ENCODE results near the gene NFIB. TPM values are rescaled to one million over a fixed set of nuclear protein-coding genes. Genes with fewer than 3 reads are reported as not detected.
A peak's percentile ranks its signal among the peaks of the same experiment; 100 is the strongest.

The NFIB gene
- total RNA-seq, 1 experiment from 2014 or later, result 12.5 TPM

- peaks cover 48% of the 10 kb centered on the region for H3K4me1 Mint-ChIP-seq
- peak overlapping the region; percentile 82 for H3K27ac Mint-ChIP-seq
- ATAC-seq (no peak), DNase-seq (ENCODE audit: low spot score) (peak; percentile 50)
- CTCF ChIA-PET, result interaction anchor here (0.9 kb wide), 1 partner anchor 40 kb away, joined by 3 read pairs; no protein-coding TSS in a partner anchor
- TF ChIP-seq HMGA2 (CRISPR knock-in tag; IDR thresholded peaks at IDR 0.05) (no peak), ZNF232 (CRISPR knock-in tag; IDR thresholded peaks at IDR 0.05) (no peak), ARID4B (CRISPR knock-in tag; IDR thresholded peaks at IDR 0.05; ENCODE audit: borderline replicate concordance) (no peak), SMAD3 (CRISPR knock-in tag; IDR thresholded peaks at IDR 0.05; ENCODE audit: borderline replicate concordance) (no peak), CBFB (CRISPR knock-in tag; IDR thresholded peaks at IDR 0.05; ENCODE audit: low read depth) (no peak)
- TF ChIP-seq, protein P1, sequence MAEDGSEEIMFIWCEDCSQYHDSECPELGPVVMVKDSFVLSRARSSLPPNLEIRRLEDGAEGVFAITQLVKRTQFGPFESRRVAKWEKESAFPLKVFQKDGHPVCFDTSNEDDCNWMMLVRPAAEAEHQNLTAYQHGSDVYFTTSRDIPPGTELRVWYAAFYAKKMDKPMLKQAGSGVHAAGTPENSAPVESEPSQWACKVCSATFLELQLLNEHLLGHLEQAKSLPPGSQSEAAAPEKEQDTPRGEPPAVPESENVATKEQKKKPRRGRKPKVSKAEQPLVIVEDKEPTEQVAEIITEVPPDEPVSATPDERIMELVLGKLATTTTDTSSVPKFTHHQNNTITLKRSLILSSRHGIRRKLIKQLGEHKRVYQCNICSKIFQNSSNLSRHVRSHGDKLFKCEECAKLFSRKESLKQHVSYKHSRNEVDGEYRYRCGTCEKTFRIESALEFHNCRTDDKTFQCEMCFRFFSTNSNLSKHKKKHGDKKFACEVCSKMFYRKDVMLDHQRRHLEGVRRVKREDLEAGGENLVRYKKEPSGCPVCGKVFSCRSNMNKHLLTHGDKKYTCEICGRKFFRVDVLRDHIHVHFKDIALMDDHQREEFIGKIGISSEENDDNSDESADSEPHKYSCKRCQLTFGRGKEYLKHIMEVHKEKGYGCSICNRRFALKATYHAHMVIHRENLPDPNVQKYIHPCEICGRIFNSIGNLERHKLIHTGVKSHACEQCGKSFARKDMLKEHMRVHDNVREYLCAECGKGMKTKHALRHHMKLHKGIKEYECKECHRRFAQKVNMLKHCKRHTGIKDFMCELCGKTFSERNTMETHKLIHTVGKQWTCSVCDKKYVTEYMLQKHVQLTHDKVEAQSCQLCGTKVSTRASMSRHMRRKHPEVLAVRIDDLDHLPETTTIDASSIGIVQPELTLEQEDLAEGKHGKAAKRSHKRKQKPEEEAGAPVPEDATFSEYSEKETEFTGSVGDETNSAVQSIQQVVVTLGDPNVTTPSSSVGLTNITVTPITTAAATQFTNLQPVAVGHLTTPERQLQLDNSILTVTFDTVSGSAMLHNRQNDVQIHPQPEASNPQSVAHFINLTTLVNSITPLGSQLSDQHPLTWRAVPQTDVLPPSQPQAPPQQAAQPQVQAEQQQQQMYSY (CRISPR knock-in tag; IDR thresholded peaks at IDR 0.05), result no peak
- TF ChIP-seq, protein P2, sequence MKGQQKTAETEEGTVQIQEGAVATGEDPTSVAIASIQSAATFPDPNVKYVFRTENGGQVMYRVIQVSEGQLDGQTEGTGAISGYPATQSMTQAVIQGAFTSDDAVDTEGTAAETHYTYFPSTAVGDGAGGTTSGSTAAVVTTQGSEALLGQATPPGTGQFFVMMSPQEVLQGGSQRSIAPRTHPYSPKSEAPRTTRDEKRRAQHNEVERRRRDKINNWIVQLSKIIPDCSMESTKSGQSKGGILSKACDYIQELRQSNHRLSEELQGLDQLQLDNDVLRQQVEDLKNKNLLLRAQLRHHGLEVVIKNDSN (CRISPR knock-in tag; IDR thresholded peaks at IDR 0.05), result no peak
- TF ChIP-seq, protein P3, sequence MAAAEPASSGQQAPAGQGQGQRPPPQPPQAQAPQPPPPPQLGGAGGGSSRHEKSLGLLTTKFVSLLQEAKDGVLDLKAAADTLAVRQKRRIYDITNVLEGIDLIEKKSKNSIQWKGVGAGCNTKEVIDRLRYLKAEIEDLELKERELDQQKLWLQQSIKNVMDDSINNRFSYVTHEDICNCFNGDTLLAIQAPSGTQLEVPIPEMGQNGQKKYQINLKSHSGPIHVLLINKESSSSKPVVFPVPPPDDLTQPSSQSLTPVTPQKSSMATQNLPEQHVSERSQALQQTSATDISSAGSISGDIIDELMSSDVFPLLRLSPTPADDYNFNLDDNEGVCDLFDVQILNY (CRISPR knock-in tag; IDR thresholded peaks at IDR 0.05), result no peak
- no peaks in the 10 kb centered on the region for H3K36me3 Mint-ChIP-seq
- H3K27me3 Mint-ChIP-seq (ENCODE audit: low read depth), result peaks cover 35% of the 10 kb centered on the region
- H3K9me3 Mint-ChIP-seq, result no peaks in the 10 kb centered on the region
- H3K4me3 Mint-ChIP-seq, result peak overlapping the region; percentile 91
- POLR2A ChIA-PET, result interaction anchor here (1.6 kb wide), 1 partner anchor 33 kb away, joined by 6 read pairs; no protein-coding TSS in a partner anchor
Measured at GRCh38 chr9:14313378-14313940, 482 bp downstream of the NFIB start.

GRCh38 chr9:14312719-14313377 is 1.1 kb downstream of the NFIB start:
- ChIA-PET POLR2A (interaction anchor here (1.6 kb wide), 1 partner anchor 34 kb away, joined by 6 read pairs; no protein-coding TSS in a partner anchor), CTCF (interaction anchor here (0.9 kb wide), 1 partner anchor 41 kb away, joined by 3 read pairs; no protein-coding TSS in a partner anchor)
- Mint-ChIP-seq H3K36me3 (no peaks in the 10 kb centered on the region), H3K27me3 (ENCODE audit: low read depth) (peaks cover 29% of the 10 kb centered on the region), H3K9me3 (no peaks in the 10 kb centered on the region), H3K4me1 (peaks cover 48% of the 10 kb centered on the region), H3K4me3 (peak overlapping the region; percentile 91), H3K27ac (no peak overlapping the region; the same call in 1 of the 2 replicates)
- peak; percentile 4 for ATAC-seq
- peak; percentile 42 for DNase-seq (ENCODE audit: low spot score)
- TF ChIP-seq ETV6 (CRISPR knock-in tag; IDR thresholded peaks at IDR 0.05) (no peak), MAX (CRISPR knock-in tag; IDR thresholded peaks at IDR 0.05) (0 out of 2 replicates have a peak, but pooled peaks have one; percentile 35), RORB (CRISPR knock-in tag; IDR thresholded peaks at IDR 0.05) (no peak), ELF4 (CRISPR knock-in tag; IDR thresholded peaks at IDR 0.05; ENCODE audit: low read depth) (no peak), ZNF219 (CRISPR knock-in tag; IDR thresholded peaks at IDR 0.05; ENCODE audit: borderline replicate concordance) (no peak), ZNF423 (CRISPR knock-in tag; IDR thresholded peaks at IDR 0.05) (0 out of 2 replicates have a peak, but pooled peaks have one; percentile 27), ZNF121 (CRISPR knock-in tag; IDR thresholded peaks at IDR 0.05) (peak; percentile 89), CREM (CRISPR knock-in tag; IDR thresholded peaks at IDR 0.05) (0 out of 2 replicates have a peak, but pooled peaks have one; percentile 60), TCF7 (CRISPR knock-in tag; IDR thresholded peaks at IDR 0.05; ENCODE audit: low read depth) (no peak), MYBL2 (CRISPR knock-in tag; IDR thresholded peaks at IDR 0.05) (peak; percentile 50; the same call in 1 of the 2 replicates), KAT7 (CRISPR knock-in tag; IDR thresholded peaks at IDR 0.05; ENCODE audit: borderline replicate concordance) (0 out of 2 replicates have a peak, but pooled peaks have one; percentile 89), FOXK1 (CRISPR knock-in tag; IDR thresholded peaks at IDR 0.05) (peak; percentile 45; the same call in 1 of the 2 replicates), SMAD3 (CRISPR knock-in tag; IDR thresholded peaks at IDR 0.05; ENCODE audit: borderline replicate concordance) (no peak), SP1 (CRISPR knock-in tag; conservative IDR thresholded peaks at IDR 0.05) (peak; percentile 38)
- TF ChIP-seq, protein P4, sequence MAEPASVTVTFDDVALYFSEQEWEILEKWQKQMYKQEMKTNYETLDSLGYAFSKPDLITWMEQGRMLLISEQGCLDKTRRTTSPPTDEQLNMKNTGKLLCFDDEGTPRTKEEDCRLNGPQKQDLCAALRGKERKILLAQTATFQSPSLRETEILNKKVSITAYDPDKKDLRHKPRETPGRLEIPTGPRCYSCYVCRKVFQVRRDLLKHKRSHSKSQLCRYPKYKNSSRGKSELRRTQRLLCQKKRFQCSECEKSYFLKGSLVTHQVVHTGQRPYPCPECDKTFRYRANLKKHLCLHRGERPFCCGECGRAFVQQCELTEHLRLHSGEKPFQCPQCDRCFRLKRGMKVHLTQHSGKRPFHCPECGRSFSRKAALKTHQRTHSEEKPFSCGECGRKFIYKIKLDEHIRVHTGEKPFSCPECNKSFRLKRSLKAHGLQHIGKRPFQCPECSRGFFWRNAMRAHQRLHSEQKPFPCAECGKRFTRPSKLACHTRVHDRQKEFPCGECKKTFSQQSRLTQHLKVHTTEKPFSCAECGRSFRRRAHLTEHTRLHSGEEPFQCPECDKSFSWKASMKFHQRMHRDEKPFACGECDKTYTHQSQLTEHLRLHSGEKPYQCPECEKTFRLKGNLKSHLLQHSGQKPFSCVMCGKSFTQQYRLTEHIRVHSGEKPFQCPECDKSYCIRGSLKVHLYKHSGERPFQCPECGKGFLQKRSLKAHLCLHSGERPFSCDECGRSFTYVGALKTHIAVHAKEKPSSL (CRISPR knock-in tag; conservative IDR thresholded peaks at IDR 0.05), result no peak
